Activated CD4-positive, alpha-beta T cell treated with anti-CD3 and anti-CD28 coated beads for 24 hours (primary cell): ENCODE measurements around the gene RNF13.
"Not testable (repeated sequence)": the region's sequence is repeated elsewhere in the genome, so short reads cannot be mapped to it uniquely, and the experiment has no call there.

Source experiments
- DNase-seq, 2 donors: peaks; one replicate each; pipeline ENCODE4 v3.0.0-alpha.2; 2020; ENCODE audit warnings: low read depth in 2 of 2

Gene RNF13

GRCh38 chr3:149801195-149801594, 11.8 kb upstream of the RNF13 start:
- no peak for DNase-seq

DNA sequence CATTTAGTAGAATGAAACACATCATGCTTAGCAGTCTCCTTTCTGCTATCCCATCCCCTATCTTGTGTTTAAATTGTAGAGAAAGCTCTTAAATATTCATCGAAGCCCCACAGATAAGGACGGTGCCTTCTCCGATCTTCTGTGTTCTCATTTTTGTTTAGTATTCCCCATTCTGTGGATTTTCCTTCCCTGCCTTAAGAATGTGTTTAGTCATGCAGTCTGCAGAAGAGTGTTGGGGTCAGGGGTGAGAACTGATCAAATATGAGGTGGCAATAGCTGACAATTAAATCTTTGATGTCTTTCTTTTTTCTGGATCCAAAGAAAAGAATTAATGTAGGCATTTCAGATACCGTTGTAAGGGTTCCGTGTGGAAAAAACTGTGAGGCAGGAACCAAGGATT, 11.4 kb upstream of the RNF13 start:
- no peak for DNase-seq

GRCh38 chr3:149806171-149806778, 6.7 kb upstream of the RNF13 start:
- no peak for DNase-seq

- DNase-seq = peak; percentile 18 to 34
Observed at GRCh38 chr3:149808209-149808829, 4.7 kb upstream of the RNF13 start.

DNA sequence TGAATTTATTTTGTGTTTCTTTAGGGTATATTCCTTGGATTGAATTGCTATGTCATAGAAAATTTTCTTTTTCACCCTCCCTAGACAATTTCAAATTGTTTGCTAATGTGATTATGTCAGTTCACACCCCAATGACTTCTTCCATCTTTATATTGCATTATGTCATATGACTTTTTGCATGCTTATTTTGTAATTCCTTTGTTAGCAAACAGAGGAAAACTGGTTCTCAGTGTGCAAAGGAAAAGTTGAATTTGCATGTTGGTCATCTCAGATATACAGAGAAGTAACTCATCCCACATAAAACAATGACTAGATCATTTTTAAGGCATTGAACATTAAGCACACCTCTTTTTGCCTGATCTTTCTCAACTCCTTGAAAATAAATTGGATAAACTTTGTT, 3.3 kb upstream of the RNF13 start:
- no peak for DNase-seq

GRCh38 chr3:149810846-149811245, 2.2 kb upstream of the RNF13 start:
- DNase-seq = no peak

DNA sequence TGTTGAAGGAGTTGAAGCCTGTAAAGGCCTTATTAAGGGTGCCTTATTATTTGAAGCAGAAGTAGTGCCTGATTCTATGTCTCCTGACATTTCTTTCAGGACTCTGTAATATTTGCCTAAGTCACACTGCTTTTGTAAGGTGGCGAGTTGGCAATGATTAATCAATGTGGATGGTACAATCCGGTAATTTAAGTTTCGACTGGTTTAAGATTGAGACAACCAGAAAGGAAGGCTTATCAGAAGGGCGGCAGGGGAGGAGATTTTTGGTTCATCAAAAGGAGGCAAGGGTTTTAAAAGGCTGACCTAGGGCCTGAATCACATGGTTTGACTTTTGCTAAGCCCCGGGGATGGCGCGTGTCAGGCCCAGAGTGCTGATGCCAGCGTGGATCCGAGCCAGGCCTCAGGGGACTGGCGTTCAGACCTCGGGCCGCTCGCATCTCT, 830 bp upstream of the RNF13 start:
- no peak for DNase-seq

GRCh38 chr3:149813367-149814281, 609 bp downstream of the RNF13 start:
- DNase-seq = no peak

DNA sequence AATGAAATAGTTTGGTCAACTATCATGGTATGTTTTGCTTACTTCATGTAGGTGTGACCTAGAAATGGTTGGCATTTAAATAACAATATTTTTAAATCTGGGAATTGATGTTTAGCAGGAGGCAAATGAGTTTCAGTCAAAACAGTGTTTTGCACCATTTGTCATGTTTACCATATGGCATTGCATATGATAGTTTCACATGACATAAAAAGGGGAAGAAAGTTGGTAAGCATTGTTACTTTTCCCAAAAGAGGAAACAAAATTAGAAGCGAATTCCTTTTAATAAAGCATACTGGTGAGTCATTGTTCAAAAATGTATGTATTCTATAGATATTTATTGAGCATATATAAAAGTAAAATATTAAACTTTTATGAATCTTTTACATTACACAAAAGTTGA, 2.3 kb downstream of the RNF13 start:
- DNase-seq = no peak

- DNase-seq = no peak
Observed at GRCh38 chr3:149815728-149816127, 2.7 kb downstream of the RNF13 start.

GRCh38 chr3:149816311-149816710, 3.3 kb downstream of the RNF13 start:
- no peak for DNase-seq

- no peak for DNase-seq
Observed at GRCh38 chr3:149816986-149817385, 4.0 kb downstream of the RNF13 start.

DNA sequence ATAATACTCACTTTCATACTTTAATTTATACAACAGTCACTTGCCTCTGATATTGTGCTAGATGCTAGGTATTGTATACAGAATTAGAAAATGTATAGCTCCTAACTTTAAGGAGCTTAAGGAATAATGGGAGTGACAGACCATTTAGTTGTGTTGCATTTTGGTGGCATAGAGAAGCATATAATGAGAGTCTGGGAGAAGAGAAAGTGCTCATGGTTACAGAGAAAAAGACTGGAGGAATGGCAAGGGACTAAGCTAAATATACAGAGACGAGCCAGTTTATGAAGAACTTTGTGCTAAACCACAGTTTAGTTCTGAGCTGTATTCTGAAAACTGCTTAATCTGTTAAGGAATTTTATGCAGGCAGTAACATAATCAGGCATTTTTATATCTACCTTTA, 6.4 kb downstream of the RNF13 start:
- no peak for DNase-seq

GRCh38 chr3:149820183-149820582, 7.2 kb downstream of the RNF13 start:
- no peak for DNase-seq

GRCh38 chr3:149826636-149827035, 13.6 kb downstream of the RNF13 start:
- no peak for DNase-seq

DNA sequence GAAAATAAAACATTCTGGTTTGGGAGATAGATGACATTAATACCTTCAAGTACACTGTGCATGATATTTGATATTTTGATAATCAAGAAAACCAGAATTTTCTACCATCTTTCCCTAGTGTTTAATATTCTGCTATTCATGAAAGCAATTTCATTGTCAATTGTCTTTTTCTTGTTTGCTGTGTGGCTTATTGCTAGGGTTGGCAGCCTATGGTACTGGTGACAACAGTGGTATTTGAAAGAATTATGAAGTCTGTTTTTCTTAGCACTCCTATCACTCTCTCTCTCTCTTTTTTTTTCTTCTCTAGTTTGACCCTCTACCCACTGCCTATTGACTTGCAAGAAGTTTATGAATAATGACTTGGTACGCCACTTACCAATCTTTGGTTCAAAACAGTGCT, 15.4 kb downstream of the RNF13 start:
- no peak for DNase-seq

DNA sequence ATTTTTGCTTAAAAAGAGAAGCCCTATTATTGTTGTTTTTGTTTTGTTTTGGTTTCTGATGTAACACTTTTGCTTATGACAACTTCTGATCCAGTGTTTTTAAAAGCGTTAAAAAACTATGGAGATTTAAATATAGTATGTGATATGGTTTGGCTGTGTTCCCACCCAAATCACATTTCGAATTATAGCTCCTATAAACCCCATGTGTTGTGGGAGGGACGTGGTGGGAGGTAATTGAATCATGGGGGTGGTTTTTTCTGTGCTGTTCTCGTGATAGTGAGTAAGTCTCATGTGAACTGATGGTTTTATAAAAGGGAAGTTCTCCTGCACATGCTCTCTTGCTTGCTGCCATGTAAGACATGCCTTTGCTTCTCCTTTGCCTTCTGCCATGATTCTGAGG, 16.6 kb downstream of the RNF13 start:
- not testable (repeated sequence) for DNase-seq

DNA sequence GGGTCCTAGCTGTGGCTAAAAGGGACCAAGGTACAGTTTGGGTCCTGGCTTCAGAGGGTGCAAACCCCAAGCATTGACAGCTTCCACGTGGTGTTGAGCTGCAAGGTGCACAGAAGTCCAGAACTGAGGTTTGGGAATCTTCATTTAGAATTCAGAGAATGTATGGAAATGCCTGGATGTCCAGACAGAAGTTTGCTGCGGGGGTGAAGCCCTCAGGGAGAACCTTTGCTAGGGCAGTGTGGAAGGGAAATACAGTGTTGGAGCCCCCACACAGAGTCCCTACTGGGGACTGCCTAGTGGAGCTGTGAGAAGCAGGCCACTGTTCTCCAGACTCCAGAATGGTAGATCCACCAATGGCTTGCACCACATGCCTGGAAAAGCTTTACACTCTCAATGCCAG, 17.9 kb downstream of the RNF13 start:
- DNase-seq = no peak

DNA sequence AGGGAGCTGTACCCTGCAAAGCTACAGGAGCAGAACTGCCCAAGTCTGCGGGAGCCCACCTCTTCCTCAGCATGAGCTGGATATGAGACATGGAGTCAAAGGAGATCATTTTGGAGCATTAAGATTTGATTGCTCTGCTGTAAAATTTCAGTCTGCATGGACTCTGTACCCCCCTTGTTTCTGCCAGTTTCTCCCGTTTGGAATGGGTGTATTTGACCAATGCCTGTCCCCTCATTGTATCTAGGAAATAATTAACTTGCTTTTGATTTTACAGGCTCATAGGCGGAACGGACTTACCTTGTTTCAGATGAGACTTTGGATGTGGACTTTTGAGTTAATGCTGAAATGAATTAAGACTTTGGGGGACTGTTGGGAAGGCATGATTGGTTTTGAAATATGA, 18.3 kb downstream of the RNF13 start:
- no peak for DNase-seq

DNA sequence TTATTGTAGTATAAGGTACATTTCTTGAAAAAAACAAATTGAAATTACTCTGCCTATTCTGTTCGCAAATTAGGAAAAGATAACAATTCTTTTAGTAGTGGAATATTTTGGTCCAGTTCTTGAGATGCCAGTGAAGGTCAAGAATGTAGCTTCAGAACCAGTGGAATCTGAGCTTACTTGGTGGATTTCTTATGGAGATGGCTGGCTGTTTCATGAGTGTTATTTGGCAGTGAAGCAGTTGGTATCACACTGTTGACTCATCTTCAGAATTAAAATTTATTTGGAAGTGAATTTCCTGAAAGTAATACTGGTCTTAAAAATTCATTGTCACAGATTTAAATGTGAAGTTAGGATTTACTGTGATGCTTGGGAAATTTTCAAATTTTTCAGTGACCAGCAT, 19.1 kb downstream of the RNF13 start:
- DNase-seq = no peak

DNA sequence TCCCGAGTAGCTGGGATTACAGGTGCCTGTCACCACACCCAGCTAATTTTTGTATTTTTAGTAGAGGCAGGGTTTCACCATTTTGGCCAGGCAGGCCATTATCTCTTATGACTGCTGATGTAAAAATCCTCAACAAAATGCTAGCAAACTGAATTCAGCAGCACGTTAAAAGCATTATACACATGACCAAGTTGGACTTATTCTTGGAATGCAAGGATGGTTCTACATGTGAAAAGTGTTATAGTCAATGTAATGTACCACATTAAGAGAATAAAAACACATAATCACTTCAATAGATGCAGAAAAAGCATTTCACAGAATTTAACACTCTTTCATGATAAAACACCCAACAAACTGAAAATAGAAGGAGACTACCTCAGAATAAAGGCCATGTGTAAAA, 20.2 kb downstream of the RNF13 start:
- DNase-seq = no peak

DNA sequence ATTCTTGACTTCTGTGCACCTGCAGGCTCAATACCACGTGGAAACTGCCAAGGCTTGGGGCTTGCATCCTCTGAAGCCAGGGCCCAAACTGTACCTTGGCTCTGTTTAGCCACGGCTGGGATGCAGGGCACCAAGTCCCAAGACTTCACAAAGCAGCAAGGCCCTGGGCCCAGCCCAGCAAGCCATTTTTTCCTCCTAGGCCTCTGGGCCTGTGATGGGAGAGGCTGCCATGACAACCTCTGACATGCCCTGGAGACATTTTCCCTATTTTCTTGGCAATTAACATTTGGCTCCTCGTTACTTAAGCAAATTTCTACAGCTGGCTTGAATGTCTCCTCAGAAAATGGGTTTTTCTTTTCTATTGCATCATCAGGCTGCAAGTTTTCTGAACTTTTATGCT, 25.5 kb downstream of the RNF13 start:
- DNase-seq = not testable (repeated sequence)

DNA sequence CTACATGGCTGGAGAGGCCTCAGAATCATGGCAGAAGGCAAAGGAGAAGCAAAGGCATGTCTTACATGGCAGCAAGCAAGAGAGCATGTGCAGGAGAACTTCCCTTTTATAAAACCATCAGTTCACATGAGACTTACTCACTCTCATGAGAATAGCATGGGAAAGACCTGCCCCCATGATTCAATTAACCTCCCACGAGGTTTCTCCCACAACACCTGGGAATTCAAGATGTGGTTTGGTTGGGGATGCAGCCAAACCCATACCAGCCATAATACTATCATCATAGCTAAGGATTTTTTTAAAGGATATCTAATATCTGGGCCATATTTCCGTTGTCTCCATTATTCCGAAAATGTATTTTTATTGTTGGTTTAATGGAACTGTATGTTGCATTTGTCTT, 26.5 kb downstream of the RNF13 start:
- not testable (repeated sequence) for DNase-seq
